GM23338 (cell line): ENCODE data around the gene DHRS13. TPM values are rescaled to one million over a fixed set of nuclear protein-coding genes. Genes with fewer than 3 reads are reported as not detected.

Source experiments
- ATAC-seq: fragments of 200-7000 bp; cut with Tn5 transposase; 3 replicates; pipeline ENCODE4 v1.9.1; 2020
- DNase-seq: peaks from one replicate; pipeline ENCODE4 v3.0.0-alpha.2; 2015; ENCODE audit warnings: low spot score
- H2AFZ ChIP-seq: fragments of 200-600 bp; sonication (generic); 2 replicates; pipeline ENCODE4 v1.8.0; 2016; ENCODE audit warnings: antibody characterized with exemption, mild to moderate bottlenecking, moderate library complexity
- H3F3A ChIP-seq: fragments of 200-600 bp; sonication (generic); replicated peaks from 2 replicates; pipeline ENCODE4 v1.8.0; 2017; ENCODE audit warnings: antibody characterized with exemption, mixed run types, low read depth
- H3K27ac ChIP-seq: fragments of 200-600 bp; sonication (generic); 2 replicates; pipeline ENCODE4 v1.6.1; 2016; ENCODE audit warnings: low read depth
- H3K27me3 ChIP-seq: fragments of 200-600 bp; sonication (generic); 2 replicates; pipeline ENCODE4 v1.8.0; 2016; ENCODE audit warnings: mild to moderate bottlenecking, mixed run types, moderate library complexity; ENCODE audit not compliant: insufficient read depth
- H3K36me3 ChIP-seq: fragments of 200-600 bp; sonication (generic); 2 replicates; pipeline ENCODE4 v1.8.0; 2016; ENCODE audit warnings: mild to moderate bottlenecking; ENCODE audit not compliant: insufficient read depth
- H3K4me1 ChIP-seq: fragments of 200-600 bp; sonication (generic); 2 replicates; pipeline ENCODE4 v1.8.0; 2016; ENCODE audit warnings: mild to moderate bottlenecking, moderate library complexity; ENCODE audit not compliant: insufficient read depth
- H3K4me2 ChIP-seq: fragments of 200-600 bp; sonication (generic); 2 replicates; pipeline ENCODE4 v1.7.1; 2017; ENCODE audit warnings: mixed run types
- H3K4me3 ChIP-seq: fragments of 200-600 bp; sonication (generic); 2 replicates; pipeline ENCODE4 v1.6.1; 2016; ENCODE audit warnings: mixed run types
- H3K79me2 ChIP-seq: fragments of 200-600 bp; sonication (generic); replicated peaks from 2 replicates; pipeline ENCODE4 v1.8.0; 2017; ENCODE audit warnings: mild to moderate bottlenecking; ENCODE audit not compliant: insufficient read depth
- H3K9me2 ChIP-seq: fragments of 200-600 bp; sonication (generic); 2 replicates; pipeline ENCODE4 v1.8.0; 2017; ENCODE audit not compliant: insufficient read depth
- H4K20me1 ChIP-seq: fragments of 200-600 bp; sonication (generic); replicated peaks from 2 replicates; pipeline ENCODE4 v1.8.0; 2017; ENCODE audit warnings: mild to moderate bottlenecking; ENCODE audit not compliant: insufficient read depth
- H3K27ac Mint-ChIP-seq: 2 replicates; pipeline ENCODE4 v1.8.0; 2020; ENCODE audit warnings: inconsistent platforms, mild to moderate bottlenecking, moderate library complexity, mixed read lengths
- H3K27me3 Mint-ChIP-seq: 3 replicates; pipeline ENCODE4 v1.8.0; 2022; ENCODE audit warnings: low read depth, mild to moderate bottlenecking, moderate library complexity, mixed read lengths, inconsistent platforms; ENCODE audit not compliant: insufficient read depth, poor library complexity
- H3K36me3 Mint-ChIP-seq: 3 replicates; pipeline ENCODE4 v1.8.0; 2021; ENCODE audit warnings: low read depth, mild to moderate bottlenecking, inconsistent platforms, moderate library complexity, mixed read lengths
- H3K4me1 Mint-ChIP-seq: 3 replicates; pipeline ENCODE4 v1.8.0; 2020; ENCODE audit warnings: mild to moderate bottlenecking, inconsistent platforms, mixed read lengths
- H3K4me3 Mint-ChIP-seq: 3 replicates; pipeline ENCODE4 v1.8.0; 2021; ENCODE audit warnings: moderate library complexity, mild to moderate bottlenecking, inconsistent platforms, mixed read lengths
- H3K9me3 Mint-ChIP-seq: 3 replicates; pipeline ENCODE4 v1.8.0; 2020; ENCODE audit warnings: moderate library complexity, mild to moderate bottlenecking, inconsistent platforms, mixed read lengths
- CREB1 ChIP-seq: fragments of 250-450 bp; sonication (Bioruptor Pico); IDR thresholded peaks from 2 replicates; pipeline ENCODE4 v1.5.0; 2020; ENCODE audit warnings: low read depth, mild to moderate bottlenecking, moderate library complexity
- CTCF ChIP-seq, 2 experiments: fragments of 200-600 bp in 1 of 2; sonication (generic) in 1 of 2; conservative IDR thresholded peaks; 2 replicates each; pipeline versions ENCODE4 v1.5.1 to v1.6.1; 2016 to 2017; ENCODE audit warnings: antibody characterized with exemption in 2 of 2, low read depth in 2 of 2, mild to moderate bottlenecking in 2 of 2, moderate library complexity in 1 of 2
- ETS1 ChIP-seq: IDR thresholded peaks from 2 replicates; pipeline ENCODE4 v1.6.1; 2016; ENCODE audit warnings: antibody characterized with exemption
- EZH2 ChIP-seq: fragments of 200-600 bp; sonication (generic); IDR thresholded peaks from one replicate; pipeline ENCODE4 v1.8.0; 2017; ENCODE audit warnings: antibody characterized with exemption, mild to moderate bottlenecking, low read depth; ENCODE audit not compliant: unreplicated experiment
- EZH2phosphoT487 ChIP-seq: fragments of 200-600 bp; sonication (generic); IDR thresholded peaks from one replicate; pipeline ENCODE4 v1.8.1; 2018; ENCODE audit warnings: antibody characterized with exemption; ENCODE audit not compliant: unreplicated experiment
- JUNB ChIP-seq: IDR thresholded peaks from one replicate; pipeline ENCODE4 v1.6.1; 2016; ENCODE audit warnings: antibody characterized with exemption; ENCODE audit not compliant: unreplicated experiment
- NANOG ChIP-seq: IDR thresholded peaks from 2 replicates; pipeline ENCODE4 v1.6.1; 2016; ENCODE audit warnings: antibody characterized with exemption, borderline replicate concordance
- POLR2AphosphoS5 ChIP-seq: IDR thresholded peaks from 2 replicates; pipeline ENCODE4 v1.6.1; 2016; ENCODE audit warnings: antibody characterized with exemption, low read depth
- REST ChIP-seq: IDR thresholded peaks from one replicate; pipeline ENCODE4 v1.6.1; 2018; ENCODE audit warnings: antibody characterized with exemption; ENCODE audit not compliant: unreplicated experiment
- STAT1 ChIP-seq: IDR thresholded peaks from one replicate; pipeline ENCODE4 v1.6.1; 2016; ENCODE audit warnings: antibody characterized with exemption; ENCODE audit not compliant: unreplicated experiment
- ZNF114 ChIP-seq: fragments of 250-450 bp; sonication (Bioruptor Pico); IDR thresholded peaks from 2 replicates; pipeline ENCODE4 v1.5.0; 2020; ENCODE audit warnings: mild to moderate bottlenecking, moderate library complexity
- ZNF331 ChIP-seq: fragments of 250-450 bp; sonication (Bioruptor Pico); IDR thresholded peaks from 2 replicates; pipeline ENCODE4 v1.5.0; 2020; ENCODE audit warnings: low read depth, mild to moderate bottlenecking, moderate library complexity
- ZNF462 ChIP-seq: fragments of 250-450 bp; sonication (Bioruptor Pico); IDR thresholded peaks from 2 replicates; pipeline ENCODE4 v1.5.0; 2020; ENCODE audit warnings: mild to moderate bottlenecking, moderate library complexity
- polyA plus RNA-seq: library from polyadenylated mRNA; unstranded; fragments of >200 nt; fragmentation: Nextera tagmentation; extraction: Ambion mirVana; gene quantifications from 2 replicates; pipeline ENCODE4 v1.2.1, GENCODE V29; 2016
- total RNA-seq: library from RNA; depleted of rRNA; stranded (reverse); fragments of >200 nt; shearing (Covaris generic); gene quantifications from 2 replicates; pipeline ENCODE4 v1.2.3, GENCODE V29; 2014

The DHRS13 gene
- total and polyA plus RNA-seq, 2 experiments from 2014 or later: 5.4 to 34.2 TPM

- TF ChIP-seq STAT1 (no peak), ZNF462 (CRISPR knock-in tag) (no peak), JUNB (no peak), NANOG (no peak), ZNF331 (CRISPR knock-in tag) (no peak), EZH2 (no peak), ZNF114 (CRISPR knock-in tag) (no peak), ETS1 (no peak), CREB1 (CRISPR knock-in tag) (no peak), POLR2AphosphoS5 (no peak), EZH2phosphoT487 (no peak), REST (no peak), CTCF (conservative IDR thresholded peaks at IDR 0.05; ENCODE audit: low read depth in 2 of 2) (no peak)
- no peak for DNase-seq
- no peak for ATAC-seq
- H3K79me2 ChIP-seq: peaks cover 38% of the 10 kb centered on the region
- H3K4me3 ChIP-seq: peak overlapping the region; percentile 91
- Mint-ChIP-seq H3K9me3 (no peaks in the 10 kb centered on the region; the same call in 2 of the 3 replicates), H3K4me3 (peak overlapping the region; percentile 90), H3K36me3 (peaks cover 39% of the 10 kb centered on the region), H3K27ac (no peak overlapping the region), H3K4me1 (peaks cover 26% of the 10 kb centered on the region), H3K27me3 (peaks cover 20% of the 10 kb centered on the region)
- H4K20me1 ChIP-seq: peaks cover 15% of the 10 kb centered on the region
- no peak overlapping the region for H3K27ac ChIP-seq
- H3K4me1 ChIP-seq: peaks cover 16% of the 10 kb centered on the region
- H3F3A ChIP-seq: peaks cover 38% of the 10 kb centered on the region
- no peaks in the 10 kb centered on the region for H3K27me3 ChIP-seq
- H2AFZ ChIP-seq: no peak overlapping the region
- H3K9me2 ChIP-seq: no peaks in the 10 kb centered on the region
- peak overlapping the region; percentile 98 for H3K4me2 ChIP-seq
- H3K36me3 ChIP-seq: no peaks in the 10 kb centered on the region; the same call in 1 of the 2 replicates
Observed at GRCh38 chr17:28895794-28896447, 7.0 kb downstream of the DHRS13 start.
